ENCODE data around the gene HPN.

HPN gene

DNA sequence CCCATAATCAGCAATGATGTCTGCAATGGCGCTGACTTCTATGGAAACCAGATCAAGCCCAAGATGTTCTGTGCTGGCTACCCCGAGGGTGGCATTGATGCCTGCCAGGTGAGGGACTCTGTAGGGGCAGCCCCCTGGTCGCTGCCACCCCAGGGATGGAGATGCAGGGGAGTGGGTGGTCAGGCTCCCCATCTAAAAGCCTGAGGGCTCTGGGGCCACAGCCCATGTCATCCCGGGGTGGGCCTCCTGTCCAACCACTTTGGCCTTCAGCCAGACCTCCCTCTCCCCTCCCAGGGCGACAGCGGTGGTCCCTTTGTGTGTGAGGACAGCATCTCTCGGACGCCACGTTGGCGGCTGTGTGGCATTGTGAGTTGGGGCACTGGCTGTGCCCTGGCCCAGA, 24.1 kb downstream of the HPN start:
- no peak for DNase-seq

DNA sequence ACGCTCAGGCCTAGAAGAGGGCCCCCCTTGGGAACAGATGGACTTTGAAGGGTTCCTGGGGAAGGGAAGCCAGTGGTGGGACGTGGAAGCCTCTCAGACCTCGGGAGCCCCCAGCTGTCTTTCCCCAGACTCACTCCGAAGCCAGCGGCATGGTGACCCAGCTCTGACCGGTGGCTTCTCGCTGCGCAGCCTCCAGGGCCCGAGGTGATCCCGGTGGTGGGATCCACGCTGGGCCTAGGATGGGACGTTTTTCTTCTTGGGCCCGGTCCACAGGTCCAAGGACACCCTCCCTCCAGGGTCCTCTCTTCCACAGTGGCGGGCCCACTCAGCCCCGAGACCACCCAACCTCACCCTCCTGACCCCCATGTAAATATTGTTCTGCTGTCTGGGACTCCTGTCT, 24.6 kb downstream of the HPN start:
- DNase-seq: no peak

DNA sequence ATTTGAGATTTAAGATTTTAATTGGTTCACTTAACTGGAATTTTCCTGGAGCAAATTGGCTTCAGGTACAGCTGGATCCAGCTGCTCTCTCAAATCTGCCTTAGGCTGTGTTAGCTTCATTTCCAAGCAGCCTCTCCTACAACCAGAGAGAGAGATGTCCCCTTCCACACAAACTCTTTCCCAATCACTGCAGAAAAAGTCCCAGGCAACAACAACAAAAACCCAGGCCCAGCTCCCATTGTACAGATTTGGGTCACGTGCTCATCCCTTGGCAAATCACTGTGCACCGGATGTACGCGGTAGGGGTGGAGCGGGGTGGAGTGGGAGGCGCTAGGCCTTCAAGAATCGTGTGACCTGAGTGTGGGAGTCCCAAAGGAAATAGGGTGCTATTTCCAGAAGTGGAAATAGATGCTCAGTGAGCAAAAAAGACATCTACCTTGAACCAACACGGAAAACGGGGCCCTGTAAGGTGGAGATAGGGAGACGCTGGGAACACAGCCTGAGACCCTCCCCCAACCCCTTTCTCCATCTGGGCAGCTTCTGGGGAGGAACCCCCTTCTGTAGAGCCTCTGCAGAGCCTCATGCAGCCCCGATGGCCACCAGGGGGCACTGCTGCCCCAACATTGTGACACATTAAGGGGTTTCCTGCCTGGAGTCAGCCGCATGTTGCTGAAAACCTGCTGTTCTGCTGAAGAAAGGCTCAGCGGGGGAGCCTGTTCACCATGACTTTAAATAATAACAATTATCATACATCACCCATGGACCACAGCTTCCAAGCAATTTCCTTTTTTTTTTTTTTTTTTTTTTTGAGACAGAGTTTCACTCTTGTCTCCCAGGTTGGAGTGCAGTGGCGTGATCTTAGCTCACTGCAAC, 25.4 kb downstream of the HPN start:
- no peak for DNase-seq

DNA sequence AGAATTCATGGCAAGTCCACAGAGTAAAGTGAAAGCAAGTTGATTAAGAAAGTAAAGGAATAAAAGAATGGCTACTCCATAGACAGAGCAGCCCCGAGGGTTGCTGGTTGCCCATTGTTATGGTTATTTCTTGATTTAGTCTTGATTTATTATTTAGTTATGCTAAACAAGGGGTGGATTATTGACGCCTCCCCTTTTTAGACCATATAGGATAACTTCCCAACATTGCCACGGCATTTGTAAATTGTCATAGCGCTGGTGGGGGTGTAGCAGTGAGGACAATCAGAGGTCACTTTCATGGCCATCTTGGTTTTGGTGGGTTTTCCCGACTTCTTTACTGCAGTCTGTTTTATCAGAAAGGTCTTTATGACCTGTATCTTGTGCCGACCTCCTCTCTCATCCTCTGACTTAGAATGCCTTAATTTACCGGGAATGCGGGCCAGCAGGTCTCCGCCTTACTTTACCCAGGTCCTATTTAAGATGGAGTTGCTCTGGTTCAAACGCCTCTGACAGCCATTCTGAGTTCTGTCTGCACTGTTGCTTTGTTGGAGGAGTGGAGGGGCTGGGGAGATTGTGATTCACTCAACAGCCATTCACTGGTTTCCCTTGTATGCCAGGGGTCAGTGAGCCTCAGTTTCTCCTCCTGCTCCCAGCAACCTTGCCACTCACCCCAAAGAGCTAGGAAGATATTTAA, 27.6 kb downstream of the HPN start:
- DNase-seq: no peak

DNA sequence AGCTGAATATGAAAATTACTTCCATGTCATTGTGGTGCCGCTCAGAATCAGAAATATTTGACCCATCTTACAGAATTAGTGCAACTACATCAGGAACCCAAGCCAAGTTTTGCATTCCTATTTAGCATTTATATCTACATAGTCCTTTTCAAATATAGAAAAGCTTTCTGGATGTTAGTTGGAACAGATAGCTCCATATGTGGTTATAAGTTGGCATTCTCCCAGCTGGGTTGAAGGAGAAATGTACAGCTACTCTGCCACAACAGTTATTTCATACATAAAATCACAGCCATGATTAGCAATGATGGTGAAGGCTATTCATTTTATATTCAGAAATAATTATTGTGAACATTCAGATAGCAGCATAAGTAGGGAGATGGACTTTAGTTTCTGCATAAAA, 28.2 kb downstream of the HPN start:
- no peak for DNase-seq

DNA sequence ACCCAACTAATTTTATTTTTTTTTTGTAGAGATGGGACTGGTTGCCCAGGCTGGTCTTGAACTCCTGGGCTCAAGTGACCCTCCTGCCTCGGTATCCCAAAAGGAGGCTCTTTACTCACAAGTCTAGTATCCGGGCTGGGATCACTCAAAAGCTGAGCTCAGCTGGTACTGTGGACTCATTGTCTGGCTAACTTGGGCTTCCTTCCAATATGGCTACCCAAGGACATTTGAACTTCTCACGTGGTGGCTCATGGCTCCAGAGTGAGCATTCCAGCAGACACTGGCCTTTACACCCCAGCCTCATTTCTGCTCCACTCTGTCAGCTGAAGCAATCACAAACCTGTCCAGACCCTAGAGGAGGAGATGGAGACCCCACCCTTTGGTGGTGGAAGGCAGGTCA, 28.9 kb downstream of the HPN start:
- no peak for DNase-seq

DNA sequence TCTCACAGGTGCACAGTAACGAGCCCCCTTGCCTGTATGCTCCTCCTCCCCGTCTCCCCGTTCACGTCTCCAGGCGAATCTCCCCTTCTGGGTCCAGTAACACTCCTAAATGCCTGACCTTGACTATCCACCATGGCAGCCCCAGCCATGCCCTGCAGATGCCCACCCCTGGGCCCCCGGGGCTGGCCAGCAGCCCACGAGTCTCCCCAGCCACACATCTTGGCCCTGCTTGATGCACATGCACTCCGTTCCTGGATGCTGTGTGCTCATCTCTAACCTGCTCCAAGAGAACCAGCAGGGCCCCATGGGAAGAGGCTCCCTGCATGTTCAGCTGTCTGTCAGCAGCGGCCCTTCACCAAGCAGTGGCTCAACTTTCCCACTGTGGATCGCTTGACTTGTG, 32.0 kb downstream of the HPN start:
- DNase-seq: no peak

DNA sequence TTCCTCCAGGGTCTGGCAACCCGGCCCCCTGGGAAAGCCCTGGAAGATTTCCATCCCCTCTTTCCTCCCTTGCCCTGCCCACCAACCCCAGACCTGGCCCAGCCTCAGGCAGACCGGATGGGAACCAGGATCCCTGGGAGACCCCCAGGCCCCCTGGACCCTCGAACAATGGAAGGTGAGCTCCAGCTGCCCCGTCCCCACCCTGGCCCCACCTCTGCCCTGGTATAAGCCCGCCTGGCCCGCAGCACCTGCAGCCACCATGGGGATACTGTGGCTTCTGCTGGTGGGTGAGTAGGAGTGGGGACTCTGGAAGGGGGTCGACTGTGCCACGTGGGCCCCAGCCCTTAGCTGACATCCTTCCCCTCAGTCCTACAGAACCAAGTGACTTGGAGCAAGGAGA, 32.4 kb downstream of the HPN start:
- no peak for DNase-seq

DNA sequence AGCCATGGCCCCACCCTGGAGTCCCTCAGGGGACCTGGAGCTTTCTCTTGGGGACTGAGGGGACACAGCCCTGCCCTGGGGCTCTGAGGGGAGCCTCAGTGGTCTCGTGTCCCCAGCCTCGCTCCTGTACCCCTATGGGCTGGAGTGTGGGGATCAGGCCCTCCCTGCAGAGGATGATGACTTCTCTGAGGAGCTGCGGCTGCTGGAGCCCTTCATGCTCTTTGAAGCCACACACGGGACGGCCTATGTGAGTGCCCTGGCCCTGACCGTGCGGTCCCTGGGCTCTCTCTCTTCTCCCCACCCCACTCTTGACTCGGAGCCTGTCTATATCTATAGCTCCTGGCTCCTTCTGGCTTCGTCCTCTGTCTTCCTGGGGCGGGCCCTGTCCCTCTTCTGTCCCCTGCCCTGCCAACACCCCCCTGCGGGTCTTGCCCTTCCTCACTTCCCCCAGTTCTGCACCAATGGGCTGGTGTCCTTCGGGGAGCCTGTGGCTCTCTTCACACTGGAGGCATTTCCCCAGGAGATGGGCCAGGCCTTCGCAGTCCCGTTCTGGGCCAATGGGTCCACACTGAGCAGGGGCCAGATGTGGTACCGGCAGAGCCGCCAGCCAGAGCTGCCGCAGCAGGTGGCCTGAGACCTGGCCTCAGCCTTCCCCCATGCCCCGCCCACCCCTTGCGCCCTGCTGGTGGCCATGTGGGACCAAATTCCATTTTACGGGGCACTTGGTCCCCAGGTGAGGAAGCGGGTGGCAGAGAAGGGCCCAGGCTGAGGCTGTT, 33.1 kb downstream of the HPN start:
- DNase-seq: no peak

DNA sequence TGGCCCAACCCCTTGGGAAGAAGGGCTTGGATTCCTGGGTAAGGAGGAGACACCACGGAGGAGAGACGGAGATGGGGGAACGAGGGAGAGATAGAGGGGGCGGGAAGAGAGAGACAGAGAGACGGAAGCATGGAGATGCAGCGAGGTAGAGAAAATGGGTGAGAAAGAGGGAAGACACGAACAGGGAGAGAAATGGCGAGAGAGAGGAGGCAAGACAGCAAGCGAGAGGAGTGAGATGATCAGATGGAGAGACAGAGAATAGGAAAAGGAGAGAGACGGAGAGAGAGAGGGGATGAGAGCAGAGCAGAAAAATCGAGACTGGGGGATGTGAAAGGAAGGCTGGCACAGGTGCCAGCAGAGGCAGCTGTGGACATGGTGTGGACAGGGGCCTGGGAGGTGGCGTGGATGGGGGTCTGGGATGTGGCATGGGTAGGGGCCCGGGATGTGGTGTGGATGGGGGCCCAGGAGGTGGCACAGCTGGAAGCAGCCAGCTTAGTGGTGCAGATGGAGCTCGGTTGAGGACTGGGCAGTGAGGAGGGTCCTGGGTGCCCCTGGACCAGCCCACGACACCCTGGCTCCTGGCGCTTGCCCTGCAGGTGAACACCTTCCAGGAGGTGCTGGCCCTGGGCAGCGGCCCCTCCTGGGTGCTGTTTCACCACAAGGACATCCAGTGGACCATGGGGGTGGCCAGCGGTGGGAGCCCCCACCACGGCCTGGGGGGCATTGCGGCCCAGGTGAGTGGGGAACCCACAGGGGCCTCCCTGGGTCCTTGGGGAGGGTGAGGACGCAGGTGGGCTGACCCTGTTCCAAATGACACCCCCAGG, 33.9 kb downstream of the HPN start:
- DNase-seq: no peak

DNA sequence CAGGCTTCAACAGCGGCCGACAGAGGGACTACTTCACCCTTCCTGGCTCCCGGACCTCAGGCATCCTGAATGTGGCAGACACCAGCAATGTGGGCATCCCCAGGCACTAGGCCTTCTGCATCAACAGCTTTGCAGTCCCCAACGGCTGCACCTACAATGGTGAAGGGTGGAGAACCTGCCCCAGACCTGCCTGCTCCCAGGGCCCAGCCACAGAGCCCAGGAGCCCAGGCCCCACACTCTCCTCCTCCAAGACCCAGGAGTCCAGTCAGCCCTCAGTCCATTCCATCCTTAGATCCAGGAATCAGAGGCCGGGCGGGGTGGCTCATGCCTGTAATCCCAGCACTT, 34.5 kb downstream of the HPN start:
- DNase-seq: no peak

DNA sequence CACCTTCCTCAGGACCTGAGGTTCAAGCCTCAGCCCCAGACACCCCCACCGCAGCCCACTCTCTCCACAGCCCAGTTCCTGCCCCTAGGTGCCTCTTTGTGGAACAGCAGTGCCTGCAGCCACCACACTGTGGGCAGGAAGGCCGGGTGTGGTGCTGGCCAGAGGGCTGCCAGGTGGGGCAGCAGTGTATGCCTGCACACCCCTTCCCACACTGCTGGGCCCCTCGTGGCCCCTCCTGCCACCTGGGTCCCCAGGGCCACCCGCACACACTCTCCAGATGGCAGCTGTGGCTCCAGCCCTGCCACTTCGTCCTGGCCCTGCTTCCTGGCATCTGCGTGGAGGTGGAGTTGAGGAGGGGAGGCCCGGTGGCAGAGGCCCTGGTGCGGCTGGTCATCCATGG, 35.1 kb downstream of the HPN start:
- DNase-seq: no peak

DNA sequence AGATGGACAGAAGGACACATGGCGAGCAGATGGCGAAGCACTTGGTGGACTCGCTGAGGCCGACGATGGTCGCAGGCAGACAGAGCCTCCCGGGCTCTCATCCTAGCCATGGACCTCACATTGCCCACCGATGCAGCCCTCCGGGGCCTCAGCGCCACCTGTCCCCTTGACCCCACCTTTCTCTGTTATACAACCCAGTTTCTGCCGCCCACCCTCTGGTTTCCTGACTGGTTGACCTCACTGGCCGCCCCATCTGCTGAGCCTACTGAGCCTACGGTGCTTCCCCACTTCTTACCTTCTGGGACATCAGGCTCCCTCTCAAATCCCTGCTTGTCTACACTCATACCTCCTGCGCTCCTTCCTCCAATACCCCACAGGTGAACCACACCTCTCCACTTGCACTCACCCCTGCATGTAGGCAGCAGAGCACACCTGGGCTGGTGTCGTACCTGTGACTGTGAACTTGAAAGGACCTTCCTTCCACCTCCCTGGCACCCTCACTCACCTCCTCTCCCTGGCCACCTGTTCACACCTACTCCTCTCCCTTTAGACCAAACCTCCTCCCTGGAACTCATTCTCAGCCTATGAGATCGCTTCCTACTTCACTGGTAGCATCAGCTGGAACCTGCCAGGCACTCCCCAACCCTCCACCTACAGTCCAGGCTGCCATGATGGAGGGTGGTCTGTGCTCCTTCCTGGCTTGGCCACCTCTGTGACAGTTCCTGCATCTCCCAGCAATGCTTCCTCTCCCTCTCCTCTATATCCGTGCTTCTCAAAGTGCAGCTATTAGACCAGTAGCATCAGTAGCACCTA, 36.1 kb downstream of the HPN start:
- no peak for DNase-seq

DNA sequence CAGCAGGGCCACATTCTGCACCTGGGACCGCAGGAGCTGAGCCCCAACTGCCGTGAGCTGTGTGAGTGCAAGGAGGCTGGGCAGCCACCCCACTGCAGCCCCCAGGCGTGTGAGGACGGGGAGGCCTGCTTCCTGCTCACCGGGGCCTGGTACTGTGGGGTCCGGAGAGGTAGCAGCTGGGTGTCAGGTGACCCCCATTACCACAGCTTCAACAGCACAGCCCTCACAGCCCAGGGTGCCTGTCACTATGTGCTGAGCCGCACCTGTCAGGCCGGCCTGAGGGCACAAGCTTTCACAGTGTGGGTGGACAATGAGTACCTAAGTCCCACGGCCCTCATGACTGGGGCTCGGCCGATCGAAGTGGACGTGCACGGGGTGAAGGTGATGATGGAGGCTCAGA, 38.3 kb downstream of the HPN start:
- DNase-seq: no peak

DNA sequence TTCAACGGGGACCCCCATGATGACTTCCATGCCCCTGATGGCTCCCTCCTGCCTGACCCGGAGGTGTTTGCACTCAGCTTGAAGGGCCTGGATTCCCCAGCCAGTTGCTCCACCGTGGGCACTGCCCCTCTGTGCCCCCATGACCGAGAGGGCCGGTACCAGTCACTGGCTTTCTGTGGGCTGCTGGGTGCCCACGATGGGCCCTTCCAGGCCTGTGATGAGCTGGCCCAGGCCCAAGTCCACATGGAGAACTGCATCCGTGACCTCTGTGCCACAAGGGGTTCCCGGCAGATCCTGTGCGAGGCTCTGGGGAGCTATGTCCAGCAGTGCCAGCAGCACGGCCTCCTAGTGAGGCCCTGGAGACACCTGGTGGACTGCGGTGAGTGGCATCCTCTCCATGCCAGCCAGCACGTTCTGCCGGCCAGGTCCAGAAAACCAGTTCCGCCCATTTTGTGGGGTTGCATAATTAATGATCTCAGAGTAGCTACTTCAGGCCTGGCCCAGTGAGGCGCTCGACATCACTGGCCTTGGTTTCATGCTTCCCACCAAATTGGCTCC, 39.2 kb downstream of the HPN start:
- DNase-seq: no peak

DNA sequence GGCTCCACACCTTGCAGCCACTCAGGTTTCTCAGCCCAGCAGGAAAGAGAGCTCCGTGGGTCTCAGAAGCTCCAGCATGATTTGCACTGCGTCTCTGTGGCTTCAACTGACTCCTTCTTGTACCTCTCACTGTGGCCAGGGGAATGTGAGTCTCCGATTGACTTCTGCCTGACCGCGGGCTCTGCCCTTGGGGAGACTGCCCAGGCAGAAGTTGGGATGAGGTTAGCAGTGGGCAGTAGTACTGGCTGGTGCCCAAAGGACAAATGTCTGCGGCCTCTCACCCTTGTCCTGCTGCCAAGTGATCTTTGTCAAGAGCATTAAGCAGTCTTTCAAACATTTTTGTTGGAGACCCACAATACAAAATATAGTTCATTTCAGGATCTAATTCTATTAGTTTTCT, 39.7 kb downstream of the HPN start:
- DNase-seq: no peak

DNA sequence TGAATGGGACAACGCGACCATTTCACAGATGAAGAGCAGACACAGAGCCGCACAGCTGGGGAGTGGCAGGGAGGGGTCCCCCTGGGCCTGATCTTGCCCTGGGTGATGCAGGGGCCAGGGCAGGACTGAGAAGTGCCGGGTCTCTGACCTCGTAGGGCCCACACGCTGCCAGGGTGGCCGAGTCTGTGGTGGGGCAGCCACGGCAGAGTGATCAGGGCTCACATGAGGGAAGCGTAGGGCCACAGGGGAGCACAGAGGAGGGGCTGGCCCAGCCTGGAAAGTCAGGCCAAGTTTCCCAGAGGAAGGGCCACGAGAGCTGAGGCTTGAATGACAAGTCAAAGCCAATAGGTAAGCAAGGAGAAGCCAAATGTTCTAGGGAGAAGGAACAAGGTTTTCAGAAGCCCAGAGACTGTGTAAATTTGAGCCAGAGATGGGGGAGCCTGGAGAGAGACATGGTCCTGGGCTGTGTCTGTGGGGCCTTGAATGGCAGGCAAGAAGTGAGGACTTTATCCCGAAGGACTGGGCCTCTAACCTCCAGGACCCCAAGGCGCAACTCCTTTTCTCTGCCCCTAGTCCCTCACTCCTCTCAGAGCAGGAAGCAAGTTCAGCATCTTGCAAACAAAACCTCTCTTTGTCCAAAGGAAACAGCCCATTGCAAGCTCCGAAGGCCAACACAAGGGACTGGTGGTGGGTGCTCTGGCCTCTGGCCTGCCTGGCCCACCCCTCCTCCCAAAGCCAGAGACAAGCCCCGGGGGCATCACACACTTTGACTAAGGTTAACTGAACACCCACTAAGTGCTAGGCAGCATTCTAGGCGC, 42.4 kb downstream of the HPN start:
- no peak for DNase-seq

DNA sequence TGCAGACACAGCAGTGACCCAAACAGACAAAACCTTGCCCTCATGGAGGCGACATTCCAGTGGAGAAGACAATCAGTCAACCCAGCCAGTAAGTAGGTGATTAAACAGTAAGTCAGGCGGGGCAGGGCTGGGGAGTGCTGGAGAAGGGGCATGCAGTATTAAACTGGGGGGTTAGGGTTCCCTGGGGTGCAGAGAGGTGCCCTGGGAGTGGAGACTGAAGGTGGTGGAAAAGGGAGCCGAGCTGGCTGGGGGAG, 42.9 kb downstream of the HPN start:
- DNase-seq: no peak

DNA sequence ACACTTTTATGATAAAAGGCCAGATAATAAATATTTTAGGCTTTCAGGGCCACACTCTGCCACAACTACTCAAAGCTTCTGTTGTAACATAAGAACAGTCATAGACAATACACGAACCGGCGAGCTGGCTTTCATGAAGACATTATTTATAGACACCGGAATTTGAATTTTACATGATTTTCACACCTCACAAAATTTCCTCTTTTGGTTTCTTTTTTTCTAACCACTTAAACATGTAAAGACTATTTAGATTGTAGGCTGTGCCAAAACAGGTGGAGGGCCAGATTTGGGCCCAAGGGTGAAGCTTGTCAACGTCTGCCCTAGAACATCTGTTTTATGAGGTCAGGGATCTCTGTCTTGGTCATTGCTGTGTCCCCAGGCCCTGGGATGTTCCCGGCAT, 44.4 kb downstream of the HPN start:
- DNase-seq: no peak

DNA sequence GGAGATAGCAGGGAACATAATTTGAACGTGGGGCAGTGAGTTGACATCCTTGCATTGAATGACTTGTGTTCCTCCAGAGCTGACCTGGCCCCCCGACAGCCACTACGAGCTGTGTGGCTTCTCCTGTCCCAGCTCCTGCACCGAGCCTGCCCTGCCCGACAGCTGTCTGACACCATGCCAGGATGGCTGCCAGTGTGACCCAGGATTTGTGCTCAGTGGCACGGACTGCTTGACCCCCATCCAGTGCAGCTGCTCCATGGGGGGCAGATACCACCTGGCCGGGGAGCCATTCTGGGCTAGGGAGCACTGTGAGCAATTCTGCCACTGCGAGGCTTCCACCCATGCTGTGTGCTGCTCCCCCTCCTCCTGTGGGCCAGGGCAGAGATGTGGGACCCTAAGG, 44.9 kb downstream of the HPN start:
- DNase-seq: no peak

DNA sequence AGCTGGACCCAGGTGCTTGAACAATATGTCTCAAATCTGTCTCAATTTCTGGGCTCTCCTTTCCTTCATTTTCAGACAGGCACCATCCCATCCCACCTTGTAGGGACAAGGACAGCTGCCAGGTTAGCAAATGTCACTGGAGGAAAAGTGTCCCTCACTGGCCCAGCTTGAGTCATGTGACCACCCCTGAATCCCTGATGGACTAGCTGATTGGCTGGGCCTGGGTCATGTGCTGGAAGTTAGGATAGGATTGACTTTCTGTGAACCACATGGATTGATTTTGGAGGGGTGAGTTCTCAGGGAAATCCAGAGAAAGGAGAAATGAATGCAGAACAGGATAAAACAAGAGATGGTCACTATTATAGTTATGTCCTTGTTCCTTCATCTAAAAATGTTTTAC, 45.9 kb downstream of the HPN start:
- no peak for DNase-seq

All from NCI-H510A (cell line).